ENCODE data around the gene TMEM91. TPM values are rescaled to one million over a fixed set of nuclear protein-coding genes. Genes with fewer than 3 reads are reported as not detected.
A peak's percentile ranks its signal among the peaks of the same experiment; 100 is the strongest.

The TMEM91 gene
- polyA plus RNA-seq, 1 donor (not counting 4 experiments of a cell fraction or from before 2014, with no cell fraction given) = 6.3 TPM

- Histone ChIP-seq H3K27me3 (ENCODE audit: control insufficient read depth, extremely low read depth, insufficient read depth, low read length) (no peaks in the 10 kb centered on the region), H2AFZ (ENCODE audit: control insufficient read depth, low read length) (no peak overlapping the region), H3K36me3 (ENCODE audit: control insufficient read depth in 2 of 2, extremely low read depth in 1 of 2, insufficient read depth in 2 of 2, low read length in 2 of 2) (peaks cover 0 to 3% of the 10 kb centered on the region in 2 experiments), H3K4me3 (ENCODE audit: control insufficient read depth in 2 of 3, extremely low read depth in 1 of 3, insufficient read depth in 2 of 3, low read depth in 1 of 3, low read length in 3 of 3) (peak overlapping the region; percentile 82 to 100 (median 99)), H4K20me1 (ENCODE audit: control insufficient read depth, extremely low read depth, insufficient read depth, low read length) (no peaks in the 10 kb centered on the region), H3K79me2 (ENCODE audit: control insufficient read depth, insufficient read depth, low read length) (peaks cover 27% of the 10 kb centered on the region), H3K9me1 (ENCODE audit: control insufficient read depth, extremely low read depth, insufficient read depth, low read length) (no peaks in the 10 kb centered on the region), H3K4me1 (ENCODE audit: control insufficient read depth, extremely low read depth, insufficient read depth, low read length) (peaks cover 13% of the 10 kb centered on the region), H3K9me3 (ENCODE audit: control insufficient read depth, low read depth, low read length) (no peaks in the 10 kb centered on the region), H3K27ac (ENCODE audit: control insufficient read depth, insufficient read depth, low read length) (peak overlapping the region; percentile 100), H3K4me2 (ENCODE audit: control insufficient read depth, extremely low read depth, insufficient read depth, low read depth, low read length) (peak overlapping the region; percentile 98), H3K9ac (ENCODE audit: control insufficient read depth, extremely low read depth, insufficient read depth, low read length) (peak overlapping the region; percentile 99)
- DNase-seq (ENCODE audit: low read depth, low spot score) = no peak
- dilution Hi-C loops (cut with MboI; ENCODE audit: extremely low pct_ligation_motif_present, low sequenced_read_pairs) = no loop called here
- FAIRE-seq = no peak
- TF ChIP-seq, protein P1, sequence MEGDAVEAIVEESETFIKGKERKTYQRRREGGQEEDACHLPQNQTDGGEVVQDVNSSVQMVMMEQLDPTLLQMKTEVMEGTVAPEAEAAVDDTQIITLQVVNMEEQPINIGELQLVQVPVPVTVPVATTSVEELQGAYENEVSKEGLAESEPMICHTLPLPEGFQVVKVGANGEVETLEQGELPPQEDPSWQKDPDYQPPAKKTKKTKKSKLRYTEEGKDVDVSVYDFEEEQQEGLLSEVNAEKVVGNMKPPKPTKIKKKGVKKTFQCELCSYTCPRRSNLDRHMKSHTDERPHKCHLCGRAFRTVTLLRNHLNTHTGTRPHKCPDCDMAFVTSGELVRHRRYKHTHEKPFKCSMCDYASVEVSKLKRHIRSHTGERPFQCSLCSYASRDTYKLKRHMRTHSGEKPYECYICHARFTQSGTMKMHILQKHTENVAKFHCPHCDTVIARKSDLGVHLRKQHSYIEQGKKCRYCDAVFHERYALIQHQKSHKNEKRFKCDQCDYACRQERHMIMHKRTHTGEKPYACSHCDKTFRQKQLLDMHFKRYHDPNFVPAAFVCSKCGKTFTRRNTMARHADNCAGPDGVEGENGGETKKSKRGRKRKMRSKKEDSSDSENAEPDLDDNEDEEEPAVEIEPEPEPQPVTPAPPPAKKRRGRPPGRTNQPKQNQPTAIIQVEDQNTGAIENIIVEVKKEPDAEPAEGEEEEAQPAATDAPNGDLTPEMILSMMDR (optimal IDR thresholded peaks at IDR 0.05 in 1 of 3, IDR thresholded peaks at IDR 0.05 in 1 of 3, conservative IDR thresholded peaks at IDR 0.05 in 1 of 3; ENCODE audit: extremely low read depth in 1 of 3, insufficient read depth in 2 of 3, low read length in 3 of 3) = no peak
- no peak for TF ChIP-seq EZH2 (IDR thresholded peaks at IDR 0.05; ENCODE audit: low read length)
Measured at GRCh38 chr19:41398598-41398997, 22.3 kb downstream of the TMEM91 start.

DNA sequence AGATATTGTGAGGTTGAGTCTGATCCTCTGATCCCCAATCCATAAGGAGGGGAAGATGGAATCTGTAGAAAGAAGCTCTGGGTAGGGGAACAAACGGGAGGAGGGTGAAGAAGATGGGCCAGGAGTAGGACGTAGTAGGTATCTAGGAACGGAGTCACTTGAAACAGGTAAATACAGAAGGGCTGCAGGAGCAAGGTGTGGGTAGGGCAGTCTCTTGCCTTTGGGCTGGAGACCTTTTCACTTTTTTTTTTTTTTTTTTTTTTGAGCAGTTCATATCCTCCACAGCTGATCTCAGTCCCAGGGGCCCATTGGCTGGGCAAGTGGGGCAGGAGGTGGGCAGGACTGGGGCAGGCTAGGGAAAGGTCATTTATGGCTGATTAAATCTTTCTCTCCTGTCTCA is 22.8 kb downstream of the TMEM91 start:
- Histone ChIP-seq H2AFZ (ENCODE audit: control insufficient read depth, low read length) (no peak overlapping the region), H4K20me1 (ENCODE audit: control insufficient read depth, extremely low read depth, insufficient read depth, low read length) (no peaks in the 10 kb centered on the region), H3K4me2 (ENCODE audit: control insufficient read depth, extremely low read depth, insufficient read depth, low read depth, low read length) (peak overlapping the region; percentile 98), H3K27me3 (ENCODE audit: control insufficient read depth, extremely low read depth, insufficient read depth, low read length) (no peaks in the 10 kb centered on the region), H3K36me3 (ENCODE audit: control insufficient read depth in 2 of 2, extremely low read depth in 1 of 2, insufficient read depth in 2 of 2, low read length in 2 of 2) (peaks cover 0 to 3% of the 10 kb centered on the region in 2 experiments), H3K4me3 (ENCODE audit: control insufficient read depth in 2 of 3, extremely low read depth in 1 of 3, insufficient read depth in 2 of 3, low read depth in 1 of 3, low read length in 3 of 3) (no peak overlapping the region), H3K79me2 (ENCODE audit: control insufficient read depth, insufficient read depth, low read length) (peaks cover 27% of the 10 kb centered on the region), H3K9me3 (ENCODE audit: control insufficient read depth, low read depth, low read length) (no peaks in the 10 kb centered on the region), H3K27ac (ENCODE audit: control insufficient read depth, insufficient read depth, low read length) (peak overlapping the region; percentile 100), H3K9me1 (ENCODE audit: control insufficient read depth, extremely low read depth, insufficient read depth, low read length) (no peaks in the 10 kb centered on the region), H3K4me1 (ENCODE audit: control insufficient read depth, extremely low read depth, insufficient read depth, low read length) (peaks cover 13% of the 10 kb centered on the region), H3K9ac (ENCODE audit: control insufficient read depth, extremely low read depth, insufficient read depth, low read length) (peak overlapping the region; percentile 99)
- no peak for DNase-seq (ENCODE audit: low read depth, low spot score)
- dilution Hi-C loops (cut with MboI; ENCODE audit: extremely low pct_ligation_motif_present, low sequenced_read_pairs) = no loop called here
- FAIRE-seq = no peak
- TF ChIP-seq EZH2 (IDR thresholded peaks at IDR 0.05; ENCODE audit: low read length) = no peak
- TF ChIP-seq, protein P1 (optimal IDR thresholded peaks at IDR 0.05 in 1 of 3, IDR thresholded peaks at IDR 0.05 in 1 of 3, conservative IDR thresholded peaks at IDR 0.05 in 1 of 3; ENCODE audit: extremely low read depth in 1 of 3, insufficient read depth in 2 of 3, low read length in 3 of 3) = no peak

All from keratinocyte (primary cell).